ENCODE results near the gene DMPK.

- TF ChIP-seq CTCF (conservative IDR thresholded peaks at IDR 0.05; ENCODE audit: low read depth, low read length) (no peak), EZH2 (IDR thresholded peaks at IDR 0.05; ENCODE audit: low read length, unreplicated experiment) (no peak)
Measured at GRCh38 chr19:45747513-45747912, 34.8 kb downstream of the DMPK start.

Data from PC-3 (cell line).